GM21786 (cell line): ENCODE results near the gene SPATS2.
"Not testable (repeated sequence)": the region's sequence is repeated elsewhere in the genome, so short reads cannot be mapped to it uniquely, and the experiment has no call there.

Experiments used
- ATAC-seq: cut with Tn5 transposase; IDR thresholded peaks from one replicate; pipeline ENCODE4 v1.9.1; 2021; ENCODE audit not compliant: unreplicated experiment

Gene SPATS2

GRCh38 chr12:49349266-49349665, 18.0 kb upstream of the SPATS2 start:
- ATAC-seq: no peak

DNA sequence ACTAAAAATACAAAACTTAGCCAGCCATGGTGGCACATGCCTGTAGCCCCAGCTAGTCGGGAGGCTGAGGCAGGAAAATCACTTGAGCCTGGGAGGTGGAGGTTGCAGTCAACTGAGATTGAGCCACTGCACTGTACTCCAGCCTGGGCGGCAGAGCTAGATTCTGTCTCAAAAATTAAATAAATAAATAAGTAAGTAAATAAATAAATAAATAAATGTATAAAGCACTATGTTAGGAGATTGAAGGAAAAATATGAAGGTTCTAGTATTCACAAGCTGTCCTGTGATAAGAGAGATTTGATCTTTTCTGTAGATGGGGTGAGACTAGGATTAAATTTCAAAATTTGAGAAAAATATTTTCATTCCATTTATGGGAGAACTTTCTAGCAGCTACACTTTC, 14.9 kb upstream of the SPATS2 start:
- ATAC-seq: no peak

GRCh38 chr12:49355913-49356312, 11.3 kb upstream of the SPATS2 start:
- no peak for ATAC-seq

GRCh38 chr12:49357103-49357678, 10.1 kb upstream of the SPATS2 start:
- no peak for ATAC-seq

GRCh38 chr12:49358483-49359141, 8.7 kb upstream of the SPATS2 start:
- ATAC-seq: no peak

DNA sequence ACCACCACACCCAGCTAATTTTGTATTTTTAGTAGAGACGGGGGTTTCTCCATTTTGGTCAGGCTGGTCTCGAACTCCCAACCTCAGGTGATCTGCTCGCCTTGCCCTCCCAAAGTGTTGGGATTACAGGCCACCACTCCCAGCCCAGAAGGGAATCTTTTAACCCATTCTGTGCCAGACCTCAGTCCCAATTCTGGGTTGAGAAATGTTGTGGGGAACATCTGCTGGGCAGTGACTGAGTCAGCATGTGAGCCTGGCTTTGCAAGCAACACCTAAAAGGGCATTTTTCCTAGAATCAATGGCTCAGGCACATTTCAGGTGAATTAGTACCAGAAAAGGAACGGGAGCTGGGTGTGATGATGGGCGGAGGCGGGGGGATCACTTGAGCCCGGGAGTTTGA, 7.6 kb upstream of the SPATS2 start:
- no peak for ATAC-seq

DNA sequence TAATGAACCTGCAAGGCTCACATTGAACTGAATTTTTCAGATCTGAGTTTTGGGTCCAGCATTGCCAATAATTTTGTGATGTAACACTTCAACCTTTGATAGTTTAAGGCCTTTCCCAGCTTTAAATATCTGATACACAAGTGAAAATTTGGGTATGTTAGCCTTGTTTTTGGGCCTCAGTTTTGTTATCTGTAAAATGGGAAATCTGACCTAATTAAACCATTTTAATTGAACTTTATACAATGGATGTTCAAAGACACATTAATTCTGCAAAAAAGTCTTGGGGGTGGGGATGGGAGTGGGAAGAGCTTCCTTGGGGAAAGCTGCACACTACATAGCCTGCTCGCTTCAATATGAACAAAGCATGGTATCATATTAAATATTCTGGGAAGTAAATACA, 5.2 kb upstream of the SPATS2 start:
- ATAC-seq: no peak

DNA sequence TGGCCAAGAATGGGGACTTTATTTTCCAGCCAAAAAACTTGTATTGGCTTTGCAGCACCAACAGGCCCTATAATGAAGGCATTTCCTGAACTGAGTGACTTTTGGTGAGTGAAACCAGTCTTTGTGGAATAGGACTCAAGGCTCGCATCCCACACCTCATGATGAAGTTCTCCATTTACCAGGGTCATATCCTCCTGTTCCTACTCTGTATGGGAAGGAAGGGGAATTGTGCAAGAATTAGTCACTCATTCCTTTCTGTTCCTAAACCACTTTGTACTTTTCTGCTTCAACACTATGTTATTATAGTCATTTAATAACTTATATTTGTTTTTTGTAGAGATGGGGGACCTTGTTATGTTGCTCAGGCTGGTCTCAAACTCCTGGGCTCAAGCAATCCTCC, 2.3 kb upstream of the SPATS2 start:
- ATAC-seq: no peak

- no peak for ATAC-seq
Measured at GRCh38 chr12:49365542-49365941, 1.7 kb upstream of the SPATS2 start.

DNA sequence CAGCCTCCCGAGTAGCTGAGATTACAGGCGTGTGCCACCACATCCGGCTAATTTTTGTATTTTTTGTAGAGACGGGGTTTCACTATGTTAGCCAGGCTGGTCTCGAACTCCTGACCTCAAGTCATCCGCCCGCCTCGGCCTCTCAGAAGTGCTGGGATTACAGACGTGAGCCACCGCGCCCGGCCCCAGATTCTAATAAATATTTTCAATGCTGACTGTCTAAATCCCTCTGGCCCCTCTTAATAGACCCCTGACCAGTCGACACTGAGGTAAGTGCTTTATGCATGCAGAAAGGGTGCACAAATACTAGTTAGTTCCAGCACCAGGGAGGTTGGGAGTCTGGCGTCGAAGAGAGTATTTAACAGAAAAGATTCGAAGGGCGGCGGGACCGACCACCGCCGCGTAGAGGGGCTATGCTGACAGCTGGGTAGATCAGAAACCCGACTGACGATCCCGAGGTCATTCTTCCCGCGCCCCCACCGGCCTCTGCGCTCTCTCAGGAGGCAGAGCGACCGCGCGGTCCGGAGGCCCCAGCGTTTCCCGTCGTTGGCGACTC, 1.1 kb upstream of the SPATS2 start:
- peak; percentile 11 for ATAC-seq

DNA sequence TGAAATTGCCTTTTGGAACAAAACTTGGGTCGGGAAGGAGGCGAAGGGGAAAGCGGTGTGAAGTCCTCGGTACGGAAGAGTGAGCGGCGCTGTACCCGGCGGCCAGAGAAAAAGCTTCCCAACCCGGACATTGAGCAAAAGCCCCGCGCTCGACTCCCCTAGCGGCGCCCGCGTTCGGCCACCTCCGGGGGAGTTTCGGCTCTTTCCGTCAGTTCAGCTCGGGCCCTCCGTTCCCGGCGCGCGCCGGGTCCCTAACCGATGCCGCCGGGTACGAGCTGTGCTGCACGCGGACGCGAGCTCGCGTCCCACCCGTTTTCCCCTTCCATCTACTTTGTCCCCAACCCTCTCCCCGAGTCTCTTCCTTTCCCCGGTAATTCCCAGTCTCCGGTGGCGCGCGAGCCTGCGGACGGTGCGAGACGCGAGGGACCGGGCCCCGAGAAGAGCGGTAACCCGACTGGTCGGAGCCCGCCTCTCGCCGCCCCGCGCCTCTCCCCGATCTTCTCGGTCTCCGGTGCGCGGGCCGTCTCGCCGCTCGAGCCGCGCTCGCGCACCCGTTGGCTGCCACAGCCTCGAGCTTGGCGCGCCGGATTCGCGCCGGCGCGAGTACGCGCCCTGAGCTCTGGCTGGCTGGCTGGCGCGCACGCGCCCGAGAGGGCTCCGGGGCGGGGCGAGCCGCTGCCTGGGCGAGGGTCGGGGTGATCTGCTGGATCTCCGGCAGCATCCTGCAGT, 446 bp upstream of the SPATS2 start:
- peak; percentile 60 for ATAC-seq

DNA sequence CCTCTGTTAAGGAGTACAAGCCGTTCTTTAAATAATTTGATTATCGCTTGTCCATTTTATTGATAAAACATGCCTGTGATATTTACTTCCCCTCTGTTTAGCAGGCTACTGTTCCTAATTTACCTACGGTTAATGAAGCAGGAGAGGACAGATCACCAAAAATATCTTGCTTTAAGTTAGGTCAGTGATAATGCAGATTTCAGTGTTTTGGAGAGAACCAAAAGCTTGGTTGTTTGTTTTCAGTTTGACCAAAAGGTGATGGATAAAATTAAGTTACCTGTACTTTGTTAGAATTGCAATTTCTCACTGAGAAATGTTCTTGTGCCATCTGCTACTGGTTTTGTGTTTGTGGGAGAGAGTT, 958 bp downstream of the SPATS2 start:
- no peak for ATAC-seq

DNA sequence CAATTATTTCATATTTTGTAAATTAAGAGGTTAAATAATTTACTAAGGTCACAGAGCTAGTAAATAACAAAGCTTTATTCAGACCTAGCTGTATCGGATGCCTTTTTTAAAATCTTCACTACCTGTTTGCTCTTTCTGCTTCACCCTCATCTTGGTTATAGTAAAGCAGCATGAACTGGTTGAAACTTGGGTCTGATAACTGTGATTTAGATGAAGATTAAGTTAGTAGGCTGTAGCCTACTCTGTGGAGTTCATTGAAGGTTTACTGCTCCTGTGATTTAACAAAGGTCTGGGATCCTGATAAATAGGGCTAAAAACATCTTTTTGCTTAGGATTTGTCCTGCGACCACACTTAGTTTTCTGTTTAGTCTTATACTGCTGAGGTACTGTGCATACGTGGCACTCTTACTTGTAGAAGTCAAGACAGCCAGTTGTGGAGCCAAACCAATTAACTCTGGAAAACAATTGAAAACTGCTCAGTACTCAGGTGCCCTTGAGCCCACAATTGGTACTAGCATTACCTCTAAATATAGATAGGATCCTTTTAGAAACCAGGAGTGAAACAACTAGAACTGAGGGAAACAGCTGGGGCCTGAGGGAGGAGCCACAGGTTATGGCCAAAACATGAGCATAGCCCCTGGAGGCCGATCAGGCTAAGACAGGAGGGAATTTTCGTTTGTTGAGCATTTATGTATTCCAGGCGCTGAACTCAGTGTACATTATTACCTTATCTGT, 2.3 kb downstream of the SPATS2 start:
- ATAC-seq: peak; percentile 56

DNA sequence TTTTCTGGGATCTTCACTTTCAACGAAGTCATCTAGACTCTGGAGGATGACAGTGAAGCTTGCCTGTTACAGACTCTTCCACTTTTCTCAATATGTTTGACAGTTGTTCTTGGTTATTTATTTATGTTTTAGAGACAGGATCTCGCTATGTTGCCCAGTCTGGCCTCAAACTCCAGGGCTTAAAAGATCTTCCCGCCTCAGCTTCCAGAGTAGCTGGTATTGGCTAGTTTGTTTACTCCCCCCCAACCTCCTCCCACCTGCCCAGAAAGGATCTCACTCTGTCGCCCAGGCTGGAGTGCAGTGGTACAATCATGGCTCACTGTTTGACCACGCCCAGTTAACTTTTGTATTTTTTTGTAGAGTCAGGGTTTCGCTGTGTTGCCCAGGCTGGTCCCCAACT, 3.3 kb downstream of the SPATS2 start:
- ATAC-seq: no peak

- no peak for ATAC-seq
Measured at GRCh38 chr12:49375406-49375805, 8.1 kb downstream of the SPATS2 start.

DNA sequence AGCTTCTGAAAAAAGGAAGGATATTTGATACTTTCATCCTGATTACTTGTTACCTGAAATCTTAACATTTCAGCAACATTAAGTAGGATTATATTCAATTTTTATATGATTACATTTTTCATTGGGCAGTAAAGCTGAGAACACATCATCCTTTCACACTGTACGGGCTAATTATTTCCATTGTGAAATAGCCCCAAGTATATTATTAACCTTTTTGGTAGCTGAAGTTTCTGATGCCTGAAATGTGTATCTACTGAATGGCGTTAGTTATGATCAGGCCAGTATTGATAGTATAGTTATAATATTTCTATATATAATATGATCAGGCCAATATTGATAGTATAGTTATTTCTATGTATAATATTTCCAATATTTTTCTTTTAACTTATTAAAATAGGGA, 10.1 kb downstream of the SPATS2 start:
- ATAC-seq: no peak

DNA sequence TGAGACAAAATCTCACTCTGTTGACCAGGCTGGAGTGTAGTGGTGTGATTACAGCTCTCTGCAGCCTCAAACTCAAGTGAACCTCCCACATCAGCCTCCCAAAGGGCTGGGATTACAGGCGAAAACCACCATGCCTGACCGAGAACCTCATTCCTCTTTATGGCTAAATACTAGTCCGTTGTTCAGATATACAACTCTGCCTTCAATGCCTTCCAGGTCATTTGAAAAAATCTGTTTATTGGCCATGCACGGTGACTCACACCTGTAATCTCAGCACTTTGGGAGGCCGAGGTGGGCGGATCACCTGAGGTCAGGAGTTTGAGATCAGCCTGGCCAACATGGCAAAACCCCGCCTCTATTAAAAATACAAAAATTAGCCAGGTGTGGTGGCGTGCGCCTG, 12.9 kb downstream of the SPATS2 start:
- ATAC-seq: not testable (repeated sequence)

- no peak for ATAC-seq
Measured at GRCh38 chr12:49388682-49389386, 21.6 kb downstream of the SPATS2 start.

- ATAC-seq: no peak
Measured at GRCh38 chr12:49389387-49389703, 22.1 kb downstream of the SPATS2 start.

DNA sequence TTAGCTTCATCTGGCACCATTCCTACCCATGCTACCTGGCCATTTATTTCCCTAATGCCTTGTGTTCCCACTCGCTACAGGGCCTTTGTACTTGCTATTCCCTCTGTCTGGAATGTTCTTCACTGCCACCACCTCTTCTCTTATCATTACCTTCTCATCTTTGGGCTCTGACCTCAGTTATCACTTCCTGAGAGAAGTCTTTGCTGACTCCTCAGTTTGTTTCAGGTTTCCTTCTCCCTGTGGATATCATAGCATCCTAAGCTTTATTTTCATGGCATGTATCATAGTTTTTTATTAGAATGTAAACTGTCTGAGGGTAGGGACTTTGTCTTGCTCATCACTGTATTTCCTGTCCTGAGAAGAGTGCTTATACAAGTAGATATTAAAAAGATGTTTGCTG, 29.7 kb downstream of the SPATS2 start:
- no peak for ATAC-seq

- ATAC-seq: no peak
Measured at GRCh38 chr12:49400304-49400703, 33.0 kb downstream of the SPATS2 start.
